Measurements from ENCODE around the gene BCL2L14.

Gene BCL2L14

DNA sequence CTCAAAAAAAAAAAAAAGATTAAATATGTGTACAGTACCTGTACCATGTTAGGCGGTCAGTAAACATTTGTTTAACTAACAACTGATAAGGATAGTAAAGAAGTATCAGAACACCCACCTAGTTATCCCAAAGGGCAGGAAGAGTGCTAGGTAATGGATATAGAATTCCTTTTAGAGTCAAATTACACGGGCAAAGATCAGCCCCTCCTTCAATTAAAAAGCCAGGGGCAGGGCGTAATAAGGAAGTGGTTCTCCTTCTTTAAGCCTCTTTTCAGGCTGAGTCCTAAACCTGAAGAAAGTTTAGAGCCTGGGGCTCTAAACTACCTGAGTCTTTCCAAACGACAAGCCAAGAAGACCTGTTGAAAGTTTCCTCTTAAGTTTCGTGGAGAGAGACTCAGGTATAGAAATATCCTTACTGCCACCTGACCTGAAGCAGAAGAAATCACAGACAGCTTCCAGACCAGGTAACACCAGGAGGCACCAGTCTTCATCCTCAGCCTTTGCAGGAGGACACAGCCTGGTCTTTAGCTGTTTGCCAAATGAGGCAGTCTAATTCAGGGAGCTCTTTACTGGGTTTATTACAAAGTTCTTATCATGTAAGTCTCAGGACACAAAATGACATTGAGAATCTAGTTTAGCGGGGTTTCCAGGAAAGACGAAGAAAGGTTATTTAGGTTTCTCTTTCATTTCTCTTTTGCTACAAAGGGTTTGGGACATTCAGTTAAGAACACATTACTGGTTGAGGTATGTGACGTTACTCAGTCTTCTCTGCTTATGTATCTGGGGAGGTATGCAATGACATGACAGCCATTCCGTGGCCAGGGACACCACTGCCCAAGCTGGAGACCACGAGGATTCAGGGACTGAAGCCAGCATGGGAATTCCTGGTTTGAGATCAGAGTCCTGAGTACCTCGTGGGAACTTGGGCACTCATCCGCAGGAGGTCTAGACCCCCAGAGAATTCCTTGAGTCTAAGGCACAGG is at the start of gene BCL2L14:
Gene BCL2L14 (plus strand): TSS at position 266 of the 983 bp plus-strand sequence. CDS start 8,367 bp downstream, outside the sequence.
- DNase-seq, result peak; percentile 16

- DNase-seq, result no peak
Observed at GRCh38 chr12:12022306-12022936, 48.3 kb upstream of the BCL2L14 start.

DNA sequence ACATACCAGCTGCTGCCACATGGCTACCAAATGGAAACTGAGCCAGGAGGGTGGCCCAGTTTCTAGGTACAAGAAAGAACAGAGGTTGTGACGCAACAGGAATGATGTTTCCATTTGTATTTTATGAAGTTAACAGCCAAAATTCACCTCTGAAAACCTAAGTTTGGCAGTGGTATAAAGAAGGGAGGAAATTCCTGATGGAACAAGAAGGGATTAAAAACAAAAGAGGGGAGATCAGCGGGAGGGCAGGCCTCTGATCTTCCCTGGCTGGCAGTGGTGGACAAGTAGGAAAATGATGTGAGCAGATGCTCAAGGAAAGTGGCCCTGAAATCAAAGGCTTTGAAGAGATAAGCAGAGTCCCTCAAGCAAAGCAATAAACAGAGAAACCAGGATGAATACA is 47.3 kb upstream of the BCL2L14 start:
- no peak for DNase-seq

DNA sequence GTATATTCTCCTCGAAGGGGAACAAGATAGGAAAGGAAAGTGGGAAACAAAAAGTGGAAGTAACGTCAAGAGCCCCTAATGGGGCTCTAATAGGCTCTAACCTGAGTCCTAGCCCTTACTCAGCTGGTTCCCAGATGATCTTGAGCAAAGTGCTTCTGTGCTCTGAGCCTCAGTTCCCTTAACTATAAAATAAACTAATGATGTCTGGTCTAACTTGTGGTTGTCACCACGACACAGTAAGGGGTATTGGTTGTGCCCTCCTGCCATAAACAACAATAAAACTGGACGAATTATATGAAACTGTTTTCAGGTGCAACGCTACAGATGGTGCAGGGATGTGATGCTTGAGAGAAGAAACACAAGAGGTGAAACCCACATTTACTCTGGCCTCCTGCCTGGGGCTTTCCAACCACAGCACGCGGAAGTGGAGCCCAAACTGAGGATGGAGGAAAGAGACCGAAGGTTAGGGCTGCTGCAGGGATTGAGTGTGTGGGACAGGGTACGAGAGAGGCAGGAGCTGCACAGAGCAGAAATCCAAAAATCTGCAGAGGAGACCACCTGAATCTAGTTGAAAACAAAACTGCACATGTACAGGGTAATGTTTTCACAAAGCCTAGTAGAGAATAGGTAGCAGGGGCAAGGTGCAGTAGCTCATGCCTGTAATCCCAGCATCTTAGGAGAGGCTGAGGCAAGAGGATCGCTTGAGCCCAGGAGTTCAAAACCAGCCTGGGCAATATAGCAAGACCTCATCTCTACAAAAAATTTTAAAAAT is 45.6 kb upstream of the BCL2L14 start:
- peak; percentile 56 for DNase-seq

- DNase-seq, result no peak
Observed at GRCh38 chr12:12025799-12026386, 44.8 kb upstream of the BCL2L14 start.

- no peak for DNase-seq
Observed at GRCh38 chr12:12028668-12029402, 41.9 kb upstream of the BCL2L14 start.

GRCh38 chr12:12029653-12030052 is 41.1 kb upstream of the BCL2L14 start:
- no peak for DNase-seq

DNA sequence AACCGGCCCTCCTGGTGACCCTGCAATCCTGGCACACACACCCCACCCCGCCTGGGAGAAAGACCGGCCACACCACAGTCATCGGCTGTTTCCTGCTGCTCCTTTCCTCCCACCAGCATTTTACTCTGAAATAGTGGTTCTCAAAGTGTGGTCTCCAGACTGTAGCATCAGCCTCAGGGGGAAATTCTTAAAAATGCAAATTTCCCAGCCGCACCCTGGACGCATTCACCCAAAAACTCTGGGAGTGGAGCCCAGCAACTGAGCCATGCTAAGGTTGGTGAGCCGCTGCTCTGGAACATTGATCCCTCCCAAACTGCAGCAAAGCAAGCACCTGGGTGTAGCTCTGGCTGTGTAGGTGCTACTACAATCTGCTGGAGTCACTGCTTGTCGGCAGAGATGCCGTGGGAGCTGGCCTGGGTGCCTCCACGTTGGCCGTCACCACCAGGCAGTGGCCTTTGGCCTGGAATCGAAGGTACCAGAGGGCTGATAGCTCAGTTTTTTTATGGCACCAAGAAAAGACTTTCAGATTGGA is 38.4 kb upstream of the BCL2L14 start:
- DNase-seq, result peak; percentile 28

DNA sequence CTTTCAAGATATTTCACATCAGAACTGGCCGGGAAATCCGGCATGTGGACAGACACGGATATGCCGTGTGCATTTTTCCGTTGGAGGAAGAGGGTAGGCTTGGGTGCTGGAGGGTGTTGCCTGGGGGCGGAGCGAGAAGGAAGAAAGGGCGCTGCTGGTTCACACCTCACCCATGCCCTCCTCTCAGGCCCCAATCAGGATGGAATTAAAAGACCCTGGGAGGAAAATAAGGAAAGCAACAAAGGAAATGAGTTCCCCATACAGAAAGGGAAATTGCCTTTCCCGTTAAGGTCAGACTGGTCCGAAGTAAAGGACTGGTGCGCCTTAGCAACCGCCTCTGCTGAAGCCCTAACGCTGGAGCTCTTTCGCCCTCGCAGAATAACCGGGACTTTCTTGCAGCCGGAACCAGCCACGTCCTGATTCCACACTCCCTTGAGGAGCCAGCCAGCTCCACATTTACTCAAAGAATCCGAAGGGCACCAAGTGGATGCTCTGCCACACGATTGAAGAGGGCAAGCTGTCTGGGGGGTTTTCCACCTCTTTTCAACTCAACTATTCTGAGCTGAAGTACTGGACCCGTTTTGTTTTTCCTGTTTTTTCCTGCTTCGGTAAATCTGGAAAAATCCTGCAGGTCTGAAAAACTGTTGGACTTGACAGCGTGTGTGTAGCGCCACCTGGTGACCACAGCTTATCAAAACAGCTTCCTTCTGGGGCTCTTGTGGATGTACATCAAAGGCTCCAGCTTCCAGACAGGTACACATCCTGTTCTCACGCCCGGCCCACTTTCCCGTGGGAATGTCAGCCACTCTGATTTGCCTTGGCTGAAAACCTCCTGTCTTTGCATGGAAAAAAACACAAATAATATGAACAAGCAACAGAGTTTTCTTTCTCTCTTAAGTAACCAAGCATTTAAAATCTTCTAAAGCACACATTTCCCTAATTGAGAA is 37.6 kb upstream of the BCL2L14 start:
- DNase-seq, result peak; percentile 73

GRCh38 chr12:12033824-12034223 is 36.9 kb upstream of the BCL2L14 start:
- DNase-seq, result no peak

GRCh38 chr12:12034344-12034743 is 36.4 kb upstream of the BCL2L14 start:
- no peak for DNase-seq

- no peak for DNase-seq
Observed at GRCh38 chr12:12035229-12035628, 35.5 kb upstream of the BCL2L14 start.

DNA sequence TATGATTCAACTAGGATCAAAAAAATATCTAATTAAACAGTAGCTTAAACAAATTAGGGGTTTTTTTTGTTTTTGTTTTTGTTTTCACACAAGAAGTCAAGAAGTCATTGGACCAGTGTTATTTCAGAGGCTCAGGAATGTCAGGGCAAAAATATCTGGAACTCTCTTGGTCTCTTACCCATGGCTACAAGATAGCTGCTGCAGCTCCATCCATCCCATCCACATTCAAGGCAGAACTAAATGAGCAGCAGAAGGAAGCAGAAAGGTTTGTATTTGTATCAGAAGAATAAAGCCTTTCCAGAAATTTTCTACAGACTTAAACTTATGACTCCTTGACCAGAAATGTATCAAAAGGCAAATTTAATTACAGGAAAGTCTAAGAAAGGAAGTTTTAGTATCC is 33.8 kb upstream of the BCL2L14 start:
- DNase-seq, result no peak

DNA sequence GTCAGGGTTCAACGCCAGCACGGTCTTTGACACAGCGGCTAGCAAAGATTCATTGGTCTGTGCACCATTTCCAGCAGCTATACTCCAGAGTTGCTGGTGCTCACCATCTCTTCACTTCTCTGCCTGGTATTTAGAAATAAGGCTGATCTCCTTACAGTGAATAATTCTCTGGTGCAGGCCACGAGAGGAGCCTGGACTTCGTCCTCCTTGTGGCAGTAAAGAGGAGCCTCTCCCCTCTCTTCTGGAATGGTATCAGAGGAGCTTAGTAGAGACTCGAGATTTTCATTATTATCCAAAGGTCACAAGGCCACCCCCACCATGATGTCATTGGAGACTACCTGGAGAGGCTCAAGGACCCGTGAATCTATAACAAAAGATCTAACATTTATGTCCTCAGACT is 30.8 kb upstream of the BCL2L14 start:
- no peak for DNase-seq

- no peak for DNase-seq
Observed at GRCh38 chr12:12046401-12046800, 24.3 kb upstream of the BCL2L14 start.

GRCh38 chr12:12047682-12048081 is 23.1 kb upstream of the BCL2L14 start:
- DNase-seq, result no peak

GRCh38 chr12:12048266-12048665 is 22.5 kb upstream of the BCL2L14 start:
- no peak for DNase-seq

DNA sequence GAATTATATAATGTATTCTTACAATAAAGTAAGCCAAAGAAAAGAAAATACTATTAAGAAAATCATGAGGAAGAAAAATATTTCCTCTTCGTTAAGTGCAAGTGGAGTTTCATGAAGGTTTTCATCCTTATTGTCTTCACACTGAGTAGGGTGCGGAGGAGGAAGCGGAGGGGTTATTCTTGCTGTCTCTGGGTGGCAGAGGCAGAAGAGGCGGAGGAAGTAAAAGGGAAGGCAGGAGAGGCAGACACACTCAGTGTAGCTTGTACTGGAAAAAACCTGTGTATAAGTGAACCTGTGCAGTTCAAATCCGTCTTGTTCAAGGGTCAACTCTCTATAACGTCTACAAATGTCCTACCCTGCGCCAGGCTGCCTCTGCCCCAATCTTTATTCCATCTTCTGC is 22.0 kb upstream of the BCL2L14 start:
- no peak for DNase-seq

DNA sequence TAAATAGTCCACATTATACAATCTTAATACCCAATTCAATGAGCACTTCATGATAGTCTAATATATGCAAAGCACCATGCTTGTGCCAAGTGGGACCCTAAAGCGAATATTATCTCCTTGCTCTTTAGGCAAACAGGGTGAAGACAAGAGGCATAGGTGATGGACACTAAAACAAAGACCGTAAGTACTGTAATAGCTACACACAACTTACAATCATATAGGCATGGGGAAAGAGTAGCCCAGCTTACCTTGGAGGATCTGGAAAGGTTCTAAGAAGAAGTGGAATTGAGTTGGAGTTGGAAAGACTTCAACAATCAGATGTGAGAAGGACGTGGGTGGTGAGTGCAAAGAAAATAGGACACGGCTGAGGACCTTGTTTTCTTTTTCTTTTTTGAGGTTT is 19.1 kb upstream of the BCL2L14 start:
- DNase-seq, result no peak

GRCh38 chr12:12054993-12055392 is 15.7 kb upstream of the BCL2L14 start:
- no peak for DNase-seq

DNA sequence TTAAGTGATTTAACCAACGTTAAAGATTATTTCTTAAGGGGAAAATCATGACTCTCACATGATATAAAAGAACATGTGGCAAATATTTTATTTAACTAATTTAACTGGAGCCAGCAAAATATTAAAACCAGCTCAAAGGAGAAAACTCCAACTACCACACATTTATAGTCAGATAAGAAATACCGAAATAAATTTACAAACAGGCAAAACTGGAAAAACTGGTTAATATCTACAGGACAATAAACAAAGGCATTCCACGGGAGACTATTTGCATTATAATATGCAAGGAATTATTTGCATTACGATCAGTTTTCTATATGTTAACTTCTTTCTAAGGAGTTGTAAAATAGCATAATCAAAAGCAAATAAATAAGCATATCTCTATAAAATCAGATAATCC is 13.8 kb upstream of the BCL2L14 start:
- no peak for DNase-seq

Measured in activated naive CD4-positive, alpha-beta T cell treated with Interleukin-2 at 50 U/mL for 16 hours (primary cell).